HG02852 (cell line): ENCODE results near the gene RXFP1.

Experiments used
- ATAC-seq: cut with Tn5 transposase; IDR thresholded peaks from one replicate; pipeline ENCODE4 v1.9.1; 2021; ENCODE audit warnings: mild to moderate bottlenecking, moderate library complexity; ENCODE audit not compliant: unreplicated experiment

Gene RXFP1

GRCh38 chr4:158540125-158540907, 18.6 kb downstream of the RXFP1 start:
- ATAC-seq: no peak

- no peak for ATAC-seq
Measured at GRCh38 chr4:158541506-158541905, 19.8 kb downstream of the RXFP1 start.

GRCh38 chr4:158543191-158543590, 21.5 kb downstream of the RXFP1 start:
- ATAC-seq: no peak

- no peak for ATAC-seq
Measured at GRCh38 chr4:158544141-158544540, 22.5 kb downstream of the RXFP1 start.

GRCh38 chr4:158553364-158553763, 31.7 kb downstream of the RXFP1 start:
- no peak for ATAC-seq

GRCh38 chr4:158560284-158560683, 38.6 kb downstream of the RXFP1 start:
- no peak for ATAC-seq

GRCh38 chr4:158566860-158567259, 45.2 kb downstream of the RXFP1 start:
- no peak for ATAC-seq

GRCh38 chr4:158571736-158572135, 50.1 kb downstream of the RXFP1 start:
- no peak for ATAC-seq

- no peak for ATAC-seq
Measured at GRCh38 chr4:158572608-158573007, 50.9 kb downstream of the RXFP1 start.

GRCh38 chr4:158578476-158578875, 56.8 kb downstream of the RXFP1 start:
- no peak for ATAC-seq

GRCh38 chr4:158580064-158580463, 58.4 kb downstream of the RXFP1 start:
- ATAC-seq: no peak

GRCh38 chr4:158581161-158581560, 59.5 kb downstream of the RXFP1 start:
- no peak for ATAC-seq

GRCh38 chr4:158586881-158587280, 65.2 kb downstream of the RXFP1 start:
- ATAC-seq: no peak

GRCh38 chr4:158588285-158588684, 66.6 kb downstream of the RXFP1 start:
- no peak for ATAC-seq

GRCh38 chr4:158588777-158589176, 67.1 kb downstream of the RXFP1 start:
- no peak for ATAC-seq

GRCh38 chr4:158590306-158590705, 68.6 kb downstream of the RXFP1 start:
- no peak for ATAC-seq

- ATAC-seq: no peak
Measured at GRCh38 chr4:158590824-158591223, 69.1 kb downstream of the RXFP1 start.

GRCh38 chr4:158597879-158598596, 76.4 kb downstream of the RXFP1 start:
- peak; percentile 52 for ATAC-seq

- ATAC-seq: no peak
Measured at GRCh38 chr4:158599150-158599549, 77.5 kb downstream of the RXFP1 start.

GRCh38 chr4:158599765-158600498, 78.2 kb downstream of the RXFP1 start:
- no peak for ATAC-seq

- no peak for ATAC-seq
Measured at GRCh38 chr4:158604369-158604768, 82.7 kb downstream of the RXFP1 start.

GRCh38 chr4:158605393-158605792, 83.7 kb downstream of the RXFP1 start:
- ATAC-seq: no peak
